Smooth muscle cell (in vitro differentiated cells): Measurements from ENCODE around the gene ALDH16A1. TPM values are rescaled to one million over a fixed set of nuclear protein-coding genes. Genes with fewer than 3 reads are reported as not detected.

Experiments used
- DNase-seq: peaks from one replicate; lab custom pipeline; 2025; ENCODE audit not compliant: unreplicated experiment; lab: John Stamatoyannopoulos, UW
- H2AFZ ChIP-seq: fragments of 200-600 bp; sonication (generic); 2 replicates; pipeline ENCODE4 v1.6.0; 2016; ENCODE audit warnings: antibody characterized with exemption, low read depth, mild to moderate bottlenecking
- H3F3A ChIP-seq: fragments of 200-600 bp; sonication (generic); 2 replicates; pipeline ENCODE4 v1.6.0; 2017; ENCODE audit warnings: antibody characterized with exemption, low read depth
- H3K27ac ChIP-seq: fragments of 200-600 bp; sonication (generic); 2 replicates; pipeline ENCODE4 v1.5.1; 2016; ENCODE audit warnings: low read depth, mild to moderate bottlenecking
- H3K27me3 ChIP-seq: fragments of 200-600 bp; sonication (generic); 2 replicates; pipeline ENCODE4 v1.6.1; 2016; ENCODE audit warnings: low read depth, mild to moderate bottlenecking
- H3K36me3 ChIP-seq: fragments of 200-600 bp; sonication (generic); 2 replicates; pipeline ENCODE4 v1.5.1; 2016; ENCODE audit warnings: low read depth
- H3K4me1 ChIP-seq: fragments of 200-600 bp; sonication (generic); 2 replicates; pipeline ENCODE4 v1.5.1; 2016; ENCODE audit warnings: low read depth
- H3K4me2 ChIP-seq: fragments of 200-600 bp; sonication (generic); 2 replicates; pipeline ENCODE4 v1.6.0; 2016; ENCODE audit warnings: mild to moderate bottlenecking
- H3K4me3 ChIP-seq: fragments of 200-600 bp; sonication (generic); 2 replicates; pipeline ENCODE4 v1.5.1; 2016; ENCODE audit warnings: mild to moderate bottlenecking
- H3K79me2 ChIP-seq: fragments of 200-600 bp; sonication (generic); 2 replicates; pipeline ENCODE4 v1.6.0; 2016; ENCODE audit warnings: low read depth, mild to moderate bottlenecking
- H3K9ac ChIP-seq: fragments of 200-600 bp; sonication (generic); 2 replicates; pipeline ENCODE4 v1.6.0; 2016; ENCODE audit warnings: low read depth
- H3K9me3 ChIP-seq: fragments of 200-600 bp; sonication (generic); replicated peaks from 2 replicates; pipeline ENCODE4 v1.5.1; 2016; ENCODE audit warnings: low read depth
- H4K20me1 ChIP-seq: fragments of 200-600 bp; sonication (generic); 2 replicates; pipeline ENCODE4 v1.6.0; 2016; ENCODE audit warnings: low read depth
- WGBS: methylation state at CpG from one replicate; pipeline ENCODE4 v1.1.7; 2016; ENCODE audit warnings: low lambda C conversion rate; 5-methylcytosine and 5-hydroxymethylcytosine counted together
- polyA plus RNA-seq: library from polyadenylated mRNA; unstranded; fragments of >200 nt; fragmentation: Nextera tagmentation; extraction: Ambion mirVana; gene quantifications from 2 replicates; pipeline ENCODE4 v1.2.1, GENCODE V29; 2016
- total RNA-seq: library from RNA; depleted of rRNA; stranded (reverse); fragments of >200 nt; gene quantifications from 2 replicates; pipeline ENCODE4 v1.2.3, GENCODE V29; 2014
- TF ChIP-seq, protein P1 (sequence below): fragments of 200-600 bp; sonication (generic); IDR thresholded peaks from 2 replicates; pipeline ENCODE4 v1.5.1; 2017; ENCODE audit warnings: borderline replicate concordance, mild to moderate bottlenecking, antibody characterized with exemption; ENCODE audit not compliant: insufficient read depth, poor library complexity, severe bottlenecking

Gene ALDH16A1
- total and polyA plus RNA-seq, 2 experiments from 2014 or later = 10.5 to 24.6 TPM

DNA sequence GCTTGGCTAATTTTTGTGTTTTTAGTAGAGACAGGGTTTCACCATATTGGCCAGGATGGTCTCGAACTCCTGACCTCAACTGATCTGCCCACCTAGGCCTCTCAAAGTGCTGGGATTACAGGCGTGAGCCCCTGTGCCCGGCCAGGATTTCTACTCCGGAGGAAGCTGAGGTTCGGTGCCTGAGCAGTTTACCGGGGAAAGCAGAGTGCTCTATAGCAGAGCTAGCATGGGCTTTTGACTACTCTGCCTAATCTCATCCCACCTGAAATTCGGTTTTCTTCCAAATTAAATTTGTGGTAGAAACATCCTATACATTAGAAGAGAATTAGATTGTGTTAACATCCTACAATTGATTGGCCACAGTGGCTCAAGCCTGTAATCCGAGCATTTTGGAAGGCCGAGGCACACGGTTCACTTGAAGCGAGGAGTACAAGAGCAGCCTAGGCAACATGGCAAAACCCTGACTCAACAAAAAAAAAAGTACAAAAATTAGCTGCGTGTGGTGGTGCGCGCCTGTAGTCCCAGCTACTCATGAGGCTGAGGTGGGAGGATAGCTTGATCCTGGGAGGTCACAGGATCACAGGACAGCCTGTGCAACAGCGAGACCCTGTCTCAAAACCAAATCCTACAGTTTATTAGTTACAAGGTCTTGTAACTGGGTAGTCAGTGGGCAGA lies 36.0 kb downstream of the ALDH16A1 start:
- H3K4me1 ChIP-seq = peaks cover 13% of the 10 kb centered on the region

GRCh38 chr19:49489601-49490167 lies 36.7 kb downstream of the ALDH16A1 start:
- peaks cover 13% of the 10 kb centered on the region for H3K4me1 ChIP-seq
- WGBS = 88% methylated on average over 15 of the region's 15 CpGs
- peak overlapping the region; percentile 100 for H3K4me3 ChIP-seq
- H3K36me3 ChIP-seq = no peaks in the 10 kb centered on the region
- peaks cover 37% of the 10 kb centered on the region for H3K79me2 ChIP-seq
- TF ChIP-seq, protein P1, sequence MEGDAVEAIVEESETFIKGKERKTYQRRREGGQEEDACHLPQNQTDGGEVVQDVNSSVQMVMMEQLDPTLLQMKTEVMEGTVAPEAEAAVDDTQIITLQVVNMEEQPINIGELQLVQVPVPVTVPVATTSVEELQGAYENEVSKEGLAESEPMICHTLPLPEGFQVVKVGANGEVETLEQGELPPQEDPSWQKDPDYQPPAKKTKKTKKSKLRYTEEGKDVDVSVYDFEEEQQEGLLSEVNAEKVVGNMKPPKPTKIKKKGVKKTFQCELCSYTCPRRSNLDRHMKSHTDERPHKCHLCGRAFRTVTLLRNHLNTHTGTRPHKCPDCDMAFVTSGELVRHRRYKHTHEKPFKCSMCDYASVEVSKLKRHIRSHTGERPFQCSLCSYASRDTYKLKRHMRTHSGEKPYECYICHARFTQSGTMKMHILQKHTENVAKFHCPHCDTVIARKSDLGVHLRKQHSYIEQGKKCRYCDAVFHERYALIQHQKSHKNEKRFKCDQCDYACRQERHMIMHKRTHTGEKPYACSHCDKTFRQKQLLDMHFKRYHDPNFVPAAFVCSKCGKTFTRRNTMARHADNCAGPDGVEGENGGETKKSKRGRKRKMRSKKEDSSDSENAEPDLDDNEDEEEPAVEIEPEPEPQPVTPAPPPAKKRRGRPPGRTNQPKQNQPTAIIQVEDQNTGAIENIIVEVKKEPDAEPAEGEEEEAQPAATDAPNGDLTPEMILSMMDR = no peak
- peaks cover 53% of the 10 kb centered on the region for H4K20me1 ChIP-seq
- H3F3A ChIP-seq = peaks cover 43% of the 10 kb centered on the region
- DNase-seq = no peak
- peak overlapping the region; percentile 99 for H3K9ac ChIP-seq
- H3K9me3 ChIP-seq = no peaks in the 10 kb centered on the region
- H2AFZ ChIP-seq = no peak overlapping the region
- H3K27me3 ChIP-seq = no peaks in the 10 kb centered on the region
- H3K27ac ChIP-seq = peak overlapping the region; percentile 88
- H3K4me2 ChIP-seq = peak overlapping the region; percentile 94

More for the DNA sequence above, 36.0 kb downstream of the ALDH16A1 start:
- peaks cover 43% of the 10 kb centered on the region for H3F3A ChIP-seq
- H3K36me3 ChIP-seq = no peaks in the 10 kb centered on the region
- H3K9ac ChIP-seq = peak overlapping the region; percentile 99
- 25% methylated on average over 15 of the region's 15 CpGs for WGBS
- H3K27me3 ChIP-seq = no peaks in the 10 kb centered on the region
- TF ChIP-seq, protein P1 = no peak
- DNase-seq = no peak
- peak overlapping the region; percentile 100 for H3K4me3 ChIP-seq
- H3K79me2 ChIP-seq = peaks cover 37% of the 10 kb centered on the region
- no peaks in the 10 kb centered on the region for H3K9me3 ChIP-seq
- H3K4me2 ChIP-seq = peak overlapping the region; percentile 94
- H4K20me1 ChIP-seq = peaks cover 53% of the 10 kb centered on the region
- peak overlapping the region; percentile 88 for H3K27ac ChIP-seq
- H2AFZ ChIP-seq = no peak overlapping the region

GRCh38 chr19:49490287-49491029 lies 37.4 kb downstream of the ALDH16A1 start:
- WGBS = 97% methylated on average over 27 of the region's 27 CpGs
- Histone ChIP-seq H3K27me3 (no peaks in the 10 kb centered on the region), H3F3A (peaks cover 50% of the 10 kb centered on the region), H3K9ac (no peak overlapping the region), H3K9me3 (no peaks in the 10 kb centered on the region), H3K4me2 (peak overlapping the region; percentile 94), H3K27ac (peak overlapping the region; percentile 88), H4K20me1 (peaks cover 53% of the 10 kb centered on the region), H3K4me3 (no peak overlapping the region), H3K36me3 (no peaks in the 10 kb centered on the region), H2AFZ (no peak overlapping the region), H3K79me2 (peaks cover 37% of the 10 kb centered on the region), H3K4me1 (peaks cover 13% of the 10 kb centered on the region)
- no peak for DNase-seq
- TF ChIP-seq, protein P1 = no peak
